Sigmoid colon (tissue), 7 donors: ENCODE measurements around the gene CHMP1A. TPM values are rescaled to one million over a fixed set of nuclear protein-coding genes. Genes with fewer than 3 reads are reported as not detected.

ENCODE experiments used
- DNase-seq: peaks from one replicate; pipeline ENCODE4 v3.0.0-alpha.2; 2019
- H3K27ac ChIP-seq, 4 donors: fragments of 200-600 bp; sonication (generic); one replicate each; pipeline ENCODE4 v1.5.1; 2016 to 2019; ENCODE audit warnings: mild to moderate bottlenecking in 1 of 4
- H3K27me3 ChIP-seq, 3 donors: fragments of 200-600 bp; sonication (generic); one replicate each; pipeline ENCODE4 v1.5.1; 2019; ENCODE audit warnings: mild to moderate bottlenecking in 1 of 3
- H3K36me3 ChIP-seq, 4 donors: fragments of 200-600 bp; sonication (generic); one replicate each; pipeline ENCODE4 v1.5.1; 2016 to 2019
- H3K4me1 ChIP-seq, 4 donors: fragments of 200-600 bp; sonication (generic); one replicate each; pipeline ENCODE4 v1.5.1; 2017 to 2019
- H3K4me3 ChIP-seq, 4 donors: fragments of 200-600 bp; sonication (generic); one replicate each; pipeline ENCODE4 v1.5.1; 2017 to 2019; ENCODE audit warnings: mild to moderate bottlenecking in 2 of 4, moderate library complexity in 1 of 4
- H3K9me3 ChIP-seq, 4 donors: fragments of 200-600 bp in 3 of 4; sonication (generic) in 3 of 4; one replicate each; pipeline versions ENCODE4 v1.5.1 to v1.6.1; 2013 to 2019
- EP300 ChIP-seq, 4 donors: sonication (generic); formaldehyde crosslinking; IDR thresholded peaks; one replicate each; pipeline ENCODE4 v1.6.1; 2017; ENCODE audit warnings: antibody characterized with exemption in 4 of 4
- POLR2A ChIP-seq, 2 donors: fragments of 450-650 bp; IDR thresholded peaks; one replicate each; pipeline ENCODE4 v1.6.1; 2016; ENCODE audit warnings: antibody characterized with exemption in 2 of 2, mild to moderate bottlenecking in 2 of 2, moderate library complexity in 2 of 2
- POLR2AphosphoS5 ChIP-seq, 4 donors: sonication (generic); formaldehyde crosslinking; IDR thresholded peaks; one replicate each; pipeline ENCODE4 v1.6.1; 2017; ENCODE audit warnings: antibody characterized with exemption in 4 of 4
- WGBS, 2 donors: extraction: QIAGEN DNeasy Blood & Tissue Kit; methylation state at CpG; one replicate each; pipeline ENCODE4 v1.1.7; 2013; 5-methylcytosine and 5-hydroxymethylcytosine counted together
- intact Hi-C: fragments of 100-400 bp; cut with DNase I; formaldehyde crosslinking; loops from one replicate; pipeline ENCODE4 v1.15.1; 2023
- polyA plus RNA-seq, 3 donors: library from polyadenylated mRNA; stranded (reverse); fragments of 200-250 nt; gene quantifications; one replicate each; pipeline ENCODE4 v1.2.3, GENCODE V29; 2013
- total RNA-seq, 4 donors: library from RNA; depleted of rRNA; stranded (reverse); fragments of >200 nt; gene quantifications; one replicate each; pipeline ENCODE4 v1.1.0, GENCODE V29; 2016
- TF ChIP-seq, protein P1 (sequence below), 4 experiments: fragments of 450-650 bp in 3 of 4; fragments of 200-600 bp in 1 of 4; IDR thresholded peaks; one replicate each; pipeline ENCODE4 v1.5.1; 2016 to 2019; ENCODE audit warnings: antibody characterized with exemption in 4 of 4, mild to moderate bottlenecking in 3 of 4, moderate library complexity in 2 of 4
- donor health status: healthy with polysubstance abuse.
- donor health status: Bipolar disorder and iron deficiency.
- donor health status: healthy.

CHMP1A gene
- total and polyA plus RNA-seq, 7 donors = 42.8 to 157 (median 75.9) TPM

DNA sequence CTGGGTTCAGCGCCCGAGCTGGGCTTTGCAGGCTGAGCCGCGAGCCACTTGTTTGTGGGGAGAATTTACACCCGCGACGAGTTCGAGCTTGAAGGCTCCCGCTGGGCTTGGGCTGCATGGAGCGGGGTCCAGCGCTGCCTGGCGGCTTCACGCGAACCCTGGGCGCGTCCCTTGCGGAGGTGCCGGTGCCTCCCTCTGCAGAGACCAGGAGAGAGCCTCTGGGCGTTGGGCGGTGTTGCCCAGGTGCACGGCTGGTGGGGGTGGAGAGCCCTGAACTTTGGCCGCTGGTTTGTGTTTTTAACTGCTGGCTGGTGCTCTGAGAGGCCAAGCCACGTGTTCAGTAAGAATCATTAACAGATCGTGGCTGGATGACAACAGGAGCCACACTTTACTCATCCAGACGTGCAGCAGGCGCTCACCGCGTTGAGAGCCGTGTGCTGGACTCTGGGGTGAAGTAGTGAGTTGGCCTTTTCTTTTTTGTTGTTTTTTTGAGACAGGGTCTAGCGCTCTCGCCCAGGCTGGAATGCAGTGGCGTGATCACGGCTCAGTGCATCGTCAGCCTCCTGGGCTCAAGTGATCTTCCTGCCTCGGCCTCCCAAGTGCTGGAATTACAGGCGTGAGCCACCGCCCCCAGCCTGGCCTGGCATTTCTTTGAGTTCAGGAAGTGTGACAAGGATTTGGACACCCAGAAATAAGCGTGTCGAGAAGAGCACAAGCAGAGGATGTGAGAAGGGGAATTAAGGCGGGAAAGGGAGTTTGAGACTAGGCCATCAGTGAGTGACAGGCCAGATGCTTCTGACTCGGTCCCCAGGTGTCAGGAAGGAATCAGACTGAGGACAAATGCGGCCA is 29.8 kb upstream of the CHMP1A start:
- intact Hi-C loops = loop anchor here (5.0 kb wide), 1 partner anchor 185 kb away; the partner anchor contains the start of gene TCF25
- H3K27ac ChIP-seq = peak overlapping the region; percentile 88 to 92 (median 89)
- H3K4me1 ChIP-seq = peaks cover 0 to 19% (median 14%) of the 10 kb centered on the region in 4 donors
- peaks cover 5 to 21% (median 13%) of the 10 kb centered on the region in 4 donors for H3K36me3 ChIP-seq
- no peaks in the 10 kb centered on the region for H3K27me3 ChIP-seq
- no peaks in the 10 kb centered on the region for H3K9me3 ChIP-seq
- H3K4me3 ChIP-seq = peak overlapping the region; percentile 85 to 94 (median 88)
- TF ChIP-seq POLR2A (IDR thresholded peaks at IDR 0.05) (no peak), POLR2AphosphoS5 (IDR thresholded peaks at IDR 0.05) (no peak), EP300 (IDR thresholded peaks at IDR 0.05) (no peak)
- TF ChIP-seq, protein P1, sequence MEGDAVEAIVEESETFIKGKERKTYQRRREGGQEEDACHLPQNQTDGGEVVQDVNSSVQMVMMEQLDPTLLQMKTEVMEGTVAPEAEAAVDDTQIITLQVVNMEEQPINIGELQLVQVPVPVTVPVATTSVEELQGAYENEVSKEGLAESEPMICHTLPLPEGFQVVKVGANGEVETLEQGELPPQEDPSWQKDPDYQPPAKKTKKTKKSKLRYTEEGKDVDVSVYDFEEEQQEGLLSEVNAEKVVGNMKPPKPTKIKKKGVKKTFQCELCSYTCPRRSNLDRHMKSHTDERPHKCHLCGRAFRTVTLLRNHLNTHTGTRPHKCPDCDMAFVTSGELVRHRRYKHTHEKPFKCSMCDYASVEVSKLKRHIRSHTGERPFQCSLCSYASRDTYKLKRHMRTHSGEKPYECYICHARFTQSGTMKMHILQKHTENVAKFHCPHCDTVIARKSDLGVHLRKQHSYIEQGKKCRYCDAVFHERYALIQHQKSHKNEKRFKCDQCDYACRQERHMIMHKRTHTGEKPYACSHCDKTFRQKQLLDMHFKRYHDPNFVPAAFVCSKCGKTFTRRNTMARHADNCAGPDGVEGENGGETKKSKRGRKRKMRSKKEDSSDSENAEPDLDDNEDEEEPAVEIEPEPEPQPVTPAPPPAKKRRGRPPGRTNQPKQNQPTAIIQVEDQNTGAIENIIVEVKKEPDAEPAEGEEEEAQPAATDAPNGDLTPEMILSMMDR (IDR thresholded peaks at IDR 0.05) = no peak
- no peak for DNase-seq
- WGBS, 2 donors = 3 to 13% methylated on average over 42 of the region's 42 CpGs

DNA sequence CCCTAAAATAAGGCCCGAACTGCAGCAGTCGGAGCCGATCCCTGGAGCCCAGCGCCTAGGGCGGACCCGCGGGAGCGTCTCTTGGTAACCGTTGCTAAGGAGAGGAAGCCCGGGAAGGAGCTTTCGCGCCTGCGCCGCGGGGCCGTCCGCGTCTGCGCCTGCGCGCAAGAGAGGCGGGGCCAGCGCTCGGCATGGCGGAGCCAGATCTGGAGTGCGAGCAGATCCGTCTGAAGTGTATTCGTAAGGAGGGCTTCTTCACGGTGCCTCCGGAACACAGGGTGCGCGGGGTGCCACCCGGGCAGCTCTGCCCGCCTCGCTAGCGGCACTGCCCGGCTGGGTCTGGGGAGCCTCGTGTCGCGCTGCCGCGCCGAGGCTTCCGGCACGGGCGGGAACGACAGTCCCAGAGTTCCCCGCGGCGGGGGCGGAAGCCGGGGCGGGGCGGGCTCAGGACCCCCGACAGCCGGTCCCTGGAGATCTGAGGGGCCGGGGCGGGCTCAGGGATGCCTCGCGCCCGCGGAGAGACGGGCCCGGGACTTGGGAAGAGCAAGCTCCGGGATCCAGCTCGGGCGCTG is 29.1 kb upstream of the CHMP1A start, which contains the start of gene CDK10:
CDK10 (plus strand) TSS at position 170 of the 572 bp plus-strand sequence; CDS start at position 192, 22 bp downstream.
- TF ChIP-seq, protein P1 (IDR thresholded peaks at IDR 0.05) = no peak
- peak; percentile 70 to 94 (median 92) for TF ChIP-seq POLR2AphosphoS5 (IDR thresholded peaks at IDR 0.05)
- no peak for TF ChIP-seq EP300 (IDR thresholded peaks at IDR 0.05)
- TF ChIP-seq POLR2A (IDR thresholded peaks at IDR 0.05) = peak; percentile 33 to 61
- 1% methylated on average over 67 of the region's 67 CpGs for WGBS, 2 donors
- peak within 1 kb of the TSS; percentile 88 to 92 (median 89) for H3K27ac ChIP-seq
- peak; percentile 94 for DNase-seq
- peaks cover 0 to 19% (median 14%) of the 10 kb centered on the region in 4 donors for H3K4me1 ChIP-seq
- H3K27me3 ChIP-seq = no peaks in the 10 kb centered on the region
- peak within 1 kb of the TSS; percentile 85 to 94 (median 88) for H3K4me3 ChIP-seq
- intact Hi-C loops = loop anchor here (5.0 kb wide), 1 partner anchor 186 kb away; the partner anchor contains the start of gene TCF25
- peaks cover 0 to 14% (median 7%) of the 10 kb centered on the region in 4 donors for H3K36me3 ChIP-seq
- H3K9me3 ChIP-seq = no peaks in the 10 kb centered on the region

DNA sequence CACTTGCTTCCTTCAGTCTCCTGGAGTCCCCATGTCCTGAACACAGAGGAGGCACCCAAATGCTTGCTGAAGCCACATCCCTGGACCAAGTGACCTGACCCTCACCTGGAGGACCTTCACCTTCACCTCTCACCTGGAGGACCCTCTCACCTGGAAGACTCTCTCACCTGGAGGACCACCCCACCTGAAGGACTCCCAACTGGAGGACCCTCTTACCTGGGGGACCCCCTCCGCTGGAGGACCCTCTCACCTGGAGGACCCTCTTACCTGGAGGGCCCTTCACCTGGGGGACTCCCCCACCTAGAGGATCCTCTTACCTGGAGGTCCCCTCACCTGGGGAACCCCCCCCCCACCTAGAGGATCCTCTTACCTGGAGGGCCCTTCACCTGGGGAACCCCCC is 28.4 kb upstream of the CHMP1A start:
- Histone ChIP-seq H3K36me3 (peaks cover 0 to 8% (median 1%) of the 10 kb centered on the region in 4 donors), H3K4me1 (peaks cover 0 to 19% (median 14%) of the 10 kb centered on the region in 4 donors), H3K9me3 (no peaks in the 10 kb centered on the region), H3K27ac (no peak overlapping the region), H3K27me3 (no peaks in the 10 kb centered on the region), H3K4me3 (peak overlapping the region in 1 of 4 donors; percentile 94)
- TF ChIP-seq EP300 (IDR thresholded peaks at IDR 0.05) = no peak
- 88 to 98% methylated on average over 1 of the region's 1 CpG for WGBS, 2 donors
- intact Hi-C loops = loop anchor here (5.0 kb wide), 1 partner anchor 186 kb away; the partner anchor contains the start of gene TCF25
- no peak for DNase-seq

DNA sequence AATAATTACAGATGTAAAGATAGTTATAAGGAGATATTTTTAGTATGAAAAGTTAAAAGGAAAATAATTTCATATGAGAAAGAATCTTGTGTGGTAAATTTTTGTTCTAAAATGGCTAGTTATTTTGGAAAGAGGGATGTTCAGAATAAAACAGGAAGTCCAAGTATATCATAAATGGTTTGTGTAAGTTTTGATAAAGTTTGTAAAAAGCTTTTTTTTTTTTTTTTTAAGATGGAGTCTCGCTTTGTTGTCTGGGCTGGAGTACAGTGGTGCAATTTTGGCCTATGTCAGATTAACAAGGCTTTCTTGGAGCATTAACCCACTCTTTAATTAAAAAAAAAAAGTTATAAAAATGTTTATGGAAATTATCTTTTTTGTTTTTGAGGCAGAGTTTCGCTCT is 20.8 kb upstream of the CHMP1A start:
- 96 to 97% methylated on average over 2 of the region's 2 CpGs for WGBS, 2 donors
- Histone ChIP-seq H3K4me1 (no peaks in the 10 kb centered on the region), H3K27me3 (no peaks in the 10 kb centered on the region), H3K36me3 (no peaks in the 10 kb centered on the region), H3K9me3 (no peaks in the 10 kb centered on the region), H3K4me3 (no peak overlapping the region), H3K27ac (no peak overlapping the region)
- TF ChIP-seq POLR2A (IDR thresholded peaks at IDR 0.05) (no peak), EP300 (IDR thresholded peaks at IDR 0.05) (no peak), POLR2AphosphoS5 (IDR thresholded peaks at IDR 0.05) (no peak)
- TF ChIP-seq, protein P1 (IDR thresholded peaks at IDR 0.05) = no peak
- no peak for DNase-seq
- intact Hi-C loops = no loop called here
